HL-60 (cell line): Measurements from ENCODE around the gene SAPCD2.

Experiments used
- CTCF ChIP-seq: IDR thresholded peaks from one replicate; pipeline ENCODE4 v1.5.1; 2011; ENCODE audit warnings: low read length, control low read depth, inconsistent platforms; ENCODE audit not compliant: insufficient read depth
- GABPA ChIP-seq: IDR thresholded peaks from 2 replicates; pipeline ENCODE4 v1.6.1; 2012; ENCODE audit warnings: low read depth
- POLR2AphosphoS5 ChIP-seq: IDR thresholded peaks from 2 replicates; pipeline ENCODE4 v1.6.1; 2012; ENCODE audit warnings: low read depth
- REST ChIP-seq: IDR thresholded peaks from 2 replicates; pipeline ENCODE4 v1.6.1; 2012; ENCODE audit warnings: low read depth; ENCODE audit not compliant: insufficient replicate concordance
- SPI1 ChIP-seq: IDR thresholded peaks from 2 replicates; pipeline ENCODE4 v1.6.1; 2012; ENCODE audit warnings: low read depth, mild to moderate bottlenecking, borderline replicate concordance

- TF ChIP-seq REST (no peak), CTCF (no peak), POLR2AphosphoS5 (no peak), GABPA (no peak), SPI1 (no peak)
These were observed 37.6 kb upstream of the SAPCD2 start for GRCh38 chr9:137107982-137108381.
